ENCODE data around the gene SLC10A1.

GRCh38 chr14:69842686-69843420 lies 45.8 kb upstream of the SLC10A1 start:
- no peak for TF ChIP-seq POLR2A (IDR thresholded peaks at IDR 0.05; ENCODE audit: low read length)
- TF ChIP-seq GATA1 (IDR thresholded peaks at IDR 0.05; ENCODE audit: low read depth, low read length): no peak

Measured in erythroblast (primary cell).